Upper lobe of left lung (tissue), 6 donors: Measurements from ENCODE around the gene REPS1. TPM values are rescaled to one million over a fixed set of nuclear protein-coding genes. Genes with fewer than 3 reads are reported as not detected.

Experiments
- ATAC-seq, 2 donors: fragments of 200-7000 bp; cut with Tn5 transposase; one replicate each; pipeline ENCODE4 v1.9.1; 2022; ENCODE audit warnings: mild to moderate bottlenecking in 2 of 2, moderate library complexity in 2 of 2; ENCODE audit not compliant: low FRiP score in 2 of 2
- DNase-seq, 2 donors: peaks; one replicate each; pipeline ENCODE4 v3.0.0-alpha.2; 2019 to 2020
- H3K27ac ChIP-seq, 4 donors: fragments of 200-600 bp; sonication (generic); one replicate each; pipeline ENCODE4 v1.5.1; 2016 to 2019
- H3K27me3 ChIP-seq, 4 donors: fragments of 200-600 bp; sonication (generic); one replicate each; pipeline ENCODE4 v1.5.1; 2017 to 2019
- H3K36me3 ChIP-seq, 4 donors: fragments of 200-600 bp; sonication (generic); one replicate each; pipeline ENCODE4 v1.5.1; 2016 to 2019
- H3K4me1 ChIP-seq, 4 donors: fragments of 200-600 bp; sonication (generic); one replicate each; pipeline ENCODE4 v1.5.1; 2018 to 2019
- H3K4me3 ChIP-seq, 4 donors: fragments of 200-600 bp; sonication (generic); one replicate each; pipeline ENCODE4 v1.5.1; 2017 to 2019; ENCODE audit warnings: mild to moderate bottlenecking in 2 of 4, moderate library complexity in 1 of 4
- H3K9me3 ChIP-seq, 4 donors: fragments of 200-600 bp; sonication (generic); one replicate each; pipeline ENCODE4 v1.5.1; 2018 to 2019
- EP300 ChIP-seq, 4 donors: sonication (generic); formaldehyde crosslinking; IDR thresholded peaks; one replicate each; pipeline ENCODE4 v1.5.1; 2017; ENCODE audit warnings: antibody characterized with exemption in 4 of 4, control low read depth in 2 of 4
- POLR2A ChIP-seq, 4 donors: fragments of 450-650 bp; IDR thresholded peaks; one replicate each; pipeline ENCODE4 v1.5.1; 2016 to 2017; ENCODE audit warnings: antibody characterized with exemption in 4 of 4, mild to moderate bottlenecking in 2 of 4
- POLR2AphosphoS5 ChIP-seq, 2 donors: sonication (generic); formaldehyde crosslinking; IDR thresholded peaks; one replicate each; pipeline ENCODE4 v1.5.1; 2017; ENCODE audit warnings: antibody characterized with exemption in 2 of 2
- WGBS, 2 donors: methylation state at CpG; one replicate each; pipeline ENCODE4 v1.1.5; 2017 to 2018; 5-methylcytosine and 5-hydroxymethylcytosine counted together
- total RNA-seq, 6 donors: library from RNA; depleted of rRNA in 4 of 6; stranded (reverse); fragments of >200 nt in 4 of 6; gene quantifications; one replicate each; pipeline versions ENCODE4 v1.1.0 to v1.2.1, GENCODE V29; 2016 to 2021
- TF ChIP-seq, protein P1 (sequence below), 6 experiments: fragments of 450-650 bp in 4 of 6; fragments of 200-600 bp in 2 of 6; sonication (generic) in 2 of 6; IDR thresholded peaks; one replicate each; pipeline ENCODE4 v1.5.1; 2016 to 2019; ENCODE audit warnings: antibody characterized with exemption in 6 of 6
- donor health status: DM: no; HTN: no; CAD: no; lungs with moderate emphysema.
- donor health status: DM: no; HTN: yes; CAD: no; lungs with severe emphysema.

REPS1 gene
- total RNA-seq, 6 donors from 2014 or later, result 30.8 to 90.1 (median 38.6) TPM

DNA sequence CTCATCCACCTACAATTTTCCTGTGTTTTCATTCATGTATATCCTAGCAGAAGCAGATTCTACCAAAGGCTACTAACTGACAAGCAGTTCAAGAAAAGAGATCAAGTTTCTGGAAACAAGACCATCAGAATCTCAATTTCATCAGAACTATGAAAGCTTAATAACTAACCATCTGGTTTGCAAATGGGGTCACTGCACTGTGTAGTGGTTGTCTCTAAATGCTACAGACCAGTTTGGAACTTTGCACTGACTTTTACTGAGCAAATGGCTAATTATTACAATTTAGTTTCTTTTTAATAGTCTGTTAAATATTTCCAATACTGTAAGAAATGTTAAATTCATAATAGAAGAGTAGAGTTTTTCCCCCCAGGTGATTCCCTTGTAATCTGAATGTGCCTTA lies 64.5 kb downstream of the REPS1 start:
- ATAC-seq (no peak), DNase-seq (no peak)
- Histone ChIP-seq H3K27me3 (no peaks in the 10 kb centered on the region), H3K4me1 (no peaks in the 10 kb centered on the region), H3K27ac (no peak overlapping the region), H3K36me3 (peaks cover 0 to 29% (median 3%) of the 10 kb centered on the region in 4 donors), H3K9me3 (no peaks in the 10 kb centered on the region), H3K4me3 (no peak overlapping the region)
- TF ChIP-seq POLR2A (IDR thresholded peaks at IDR 0.05) (no peak), EP300 (IDR thresholded peaks at IDR 0.05) (no peak), POLR2AphosphoS5 (IDR thresholded peaks at IDR 0.05) (no peak)
- TF ChIP-seq, protein P1, sequence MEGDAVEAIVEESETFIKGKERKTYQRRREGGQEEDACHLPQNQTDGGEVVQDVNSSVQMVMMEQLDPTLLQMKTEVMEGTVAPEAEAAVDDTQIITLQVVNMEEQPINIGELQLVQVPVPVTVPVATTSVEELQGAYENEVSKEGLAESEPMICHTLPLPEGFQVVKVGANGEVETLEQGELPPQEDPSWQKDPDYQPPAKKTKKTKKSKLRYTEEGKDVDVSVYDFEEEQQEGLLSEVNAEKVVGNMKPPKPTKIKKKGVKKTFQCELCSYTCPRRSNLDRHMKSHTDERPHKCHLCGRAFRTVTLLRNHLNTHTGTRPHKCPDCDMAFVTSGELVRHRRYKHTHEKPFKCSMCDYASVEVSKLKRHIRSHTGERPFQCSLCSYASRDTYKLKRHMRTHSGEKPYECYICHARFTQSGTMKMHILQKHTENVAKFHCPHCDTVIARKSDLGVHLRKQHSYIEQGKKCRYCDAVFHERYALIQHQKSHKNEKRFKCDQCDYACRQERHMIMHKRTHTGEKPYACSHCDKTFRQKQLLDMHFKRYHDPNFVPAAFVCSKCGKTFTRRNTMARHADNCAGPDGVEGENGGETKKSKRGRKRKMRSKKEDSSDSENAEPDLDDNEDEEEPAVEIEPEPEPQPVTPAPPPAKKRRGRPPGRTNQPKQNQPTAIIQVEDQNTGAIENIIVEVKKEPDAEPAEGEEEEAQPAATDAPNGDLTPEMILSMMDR (IDR thresholded peaks at IDR 0.05), result no peak

DNA sequence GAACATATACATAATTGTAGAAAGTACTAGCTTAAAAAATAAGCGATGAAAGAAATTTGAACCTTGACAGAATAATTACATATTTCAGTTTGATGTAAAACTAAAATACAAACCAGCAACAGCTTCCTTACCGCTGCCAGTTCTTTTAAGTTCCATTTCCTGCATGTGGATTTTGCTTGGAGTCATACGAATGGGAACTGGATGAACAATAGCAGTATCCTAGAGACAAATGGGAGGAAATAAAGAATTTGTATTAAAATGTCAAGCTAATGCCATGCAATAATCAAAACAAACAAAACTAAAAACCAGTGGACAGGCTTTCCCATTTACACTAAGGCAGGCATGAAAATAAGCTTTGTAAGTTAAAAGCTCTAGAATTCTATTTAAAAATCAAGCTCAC lies 67.1 kb downstream of the REPS1 start:
- Histone ChIP-seq H3K9me3 (no peaks in the 10 kb centered on the region), H3K27ac (no peak overlapping the region), H3K4me3 (no peak overlapping the region), H3K36me3 (peaks cover 0 to 35% (median 6%) of the 10 kb centered on the region in 4 donors), H3K27me3 (no peaks in the 10 kb centered on the region), H3K4me1 (no peaks in the 10 kb centered on the region)
- TF ChIP-seq POLR2A (IDR thresholded peaks at IDR 0.05), result no peak
- TF ChIP-seq POLR2AphosphoS5 (IDR thresholded peaks at IDR 0.05), result no peak
- TF ChIP-seq EP300 (IDR thresholded peaks at IDR 0.05), result no peak
- TF ChIP-seq, protein P1 (IDR thresholded peaks at IDR 0.05), result no peak
- no peak for DNase-seq
- ATAC-seq, result no peak
- WGBS, 2 donors, result 69 to 74% methylated on average over 3 of the region's 3 CpGs

DNA sequence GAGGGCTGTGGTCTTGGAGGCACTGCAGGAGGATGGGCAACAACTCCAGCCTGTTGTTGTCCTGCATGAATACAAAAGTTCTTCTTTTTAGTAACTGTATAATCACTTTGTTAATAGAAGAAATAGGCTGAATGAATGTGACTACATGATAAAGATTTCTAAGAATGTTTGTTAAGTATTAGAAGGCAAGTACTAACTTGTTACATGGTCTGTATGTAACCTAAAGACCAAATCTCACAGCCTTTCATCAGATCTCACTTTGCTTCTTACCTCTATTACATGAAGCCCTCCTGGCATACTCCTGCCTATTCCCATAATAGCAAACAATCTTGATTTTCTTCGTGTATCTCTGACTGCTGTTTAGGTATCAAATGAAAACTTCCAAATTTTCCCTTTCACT lies 73.4 kb downstream of the REPS1 start:
- DNase-seq (no peak), ATAC-seq (no peak)
- peaks cover 7 to 83% (median 36%) of the 10 kb centered on the region in 4 donors for H3K36me3 ChIP-seq

DNA sequence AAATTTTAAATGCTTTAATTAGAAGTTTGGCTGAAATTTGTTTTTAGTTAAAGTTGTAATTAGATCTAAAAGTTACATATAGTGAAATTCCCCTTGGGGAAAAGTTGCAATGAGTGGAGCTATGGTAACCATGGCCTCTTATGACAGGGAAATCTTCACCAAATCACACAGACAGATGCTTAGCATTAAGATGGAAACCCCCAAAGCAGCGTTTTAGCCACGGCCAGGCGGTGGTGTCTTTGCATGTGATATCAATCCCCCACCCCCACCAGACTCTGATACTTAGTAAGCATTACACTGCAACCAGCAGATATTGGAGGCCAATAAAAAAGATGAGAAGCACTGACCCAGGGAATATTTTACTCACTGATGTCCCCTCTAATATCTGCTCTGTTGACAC lies 75.7 kb downstream of the REPS1 start:
- H3K27me3 ChIP-seq, result no peaks in the 10 kb centered on the region
- H3K9me3 ChIP-seq, result no peaks in the 10 kb centered on the region
- TF ChIP-seq EP300 (IDR thresholded peaks at IDR 0.05), result no peak
- no peak for TF ChIP-seq POLR2AphosphoS5 (IDR thresholded peaks at IDR 0.05)
- no peak for TF ChIP-seq POLR2A (IDR thresholded peaks at IDR 0.05)
- TF ChIP-seq, protein P1 (IDR thresholded peaks at IDR 0.05), result no peak
- DNase-seq, result no peak
- ATAC-seq, result no peak
- peaks cover 15 to 92% (median 48%) of the 10 kb centered on the region in 4 donors for H3K36me3 ChIP-seq
- 73 to 88% methylated on average over 3 of the region's 3 CpGs for WGBS, 2 donors
- no peak overlapping the region for H3K4me3 ChIP-seq
- no peak overlapping the region for H3K27ac ChIP-seq
- H3K4me1 ChIP-seq, result no peaks in the 10 kb centered on the region

More for the DNA sequence above, 73.4 kb downstream of the REPS1 start:
- Histone ChIP-seq H3K27me3 (no peaks in the 10 kb centered on the region), H3K27ac (no peak overlapping the region), H3K9me3 (no peaks in the 10 kb centered on the region), H3K4me3 (no peak overlapping the region), H3K4me1 (no peaks in the 10 kb centered on the region)
- TF ChIP-seq POLR2AphosphoS5 (IDR thresholded peaks at IDR 0.05) (no peak), EP300 (IDR thresholded peaks at IDR 0.05) (no peak), POLR2A (IDR thresholded peaks at IDR 0.05) (no peak)
- TF ChIP-seq, protein P1 (IDR thresholded peaks at IDR 0.05), result no peak
- WGBS, 2 donors, result 65 to 87% methylated on average over 1 of the region's 1 CpG

DNA sequence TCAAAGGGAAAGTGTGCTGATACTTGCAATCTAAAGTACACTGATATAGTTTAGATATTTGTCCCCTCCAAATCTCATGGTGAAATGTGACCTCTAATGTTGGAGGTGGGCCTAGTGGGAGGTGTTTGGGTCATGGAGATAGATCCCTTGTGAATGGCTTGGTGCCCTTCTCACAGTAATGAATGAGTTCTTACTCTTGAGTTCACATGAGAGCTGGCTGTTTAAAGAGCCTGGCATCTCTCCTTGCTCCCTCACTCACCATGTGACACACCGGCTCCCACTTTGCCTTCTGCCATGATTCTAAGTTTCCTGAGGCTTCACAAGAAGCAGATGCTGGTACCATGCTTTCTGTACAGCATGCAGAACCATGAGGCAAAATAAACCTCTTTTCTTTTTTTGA lies 78.1 kb downstream of the REPS1 start:
- Histone ChIP-seq H3K4me3 (no peak overlapping the region), H3K4me1 (no peaks in the 10 kb centered on the region), H3K36me3 (peaks cover 21 to 92% (median 43%) of the 10 kb centered on the region in 4 donors), H3K27ac (no peak overlapping the region), H3K9me3 (no peaks in the 10 kb centered on the region), H3K27me3 (no peaks in the 10 kb centered on the region)
- WGBS, 2 donors, result 100% methylated on average over 1 of the region's 1 CpG
- ATAC-seq, result no peak
- no peak for DNase-seq
- TF ChIP-seq POLR2AphosphoS5 (IDR thresholded peaks at IDR 0.05), result no peak
- no peak for TF ChIP-seq POLR2A (IDR thresholded peaks at IDR 0.05)
- TF ChIP-seq EP300 (IDR thresholded peaks at IDR 0.05), result no peak
- TF ChIP-seq, protein P1 (IDR thresholded peaks at IDR 0.05), result no peak
